Mesendoderm (in vitro differentiated cells): ENCODE measurements around the gene DNAH8.

Source experiments
- DNase-seq: peaks from one replicate; pipeline ENCODE4 v3.0.0; 2013
- H2AK5ac ChIP-seq: 2 replicates; pipeline ENCODE4 v1.6.1; 2013; ENCODE audit warnings: low read length, inconsistent platforms
- H2BK120ac ChIP-seq: 2 replicates; pipeline ENCODE4 v1.6.1; 2013; ENCODE audit warnings: low read depth, mild to moderate bottlenecking, low read length, moderate library complexity, mixed read lengths
- H2BK15ac ChIP-seq: replicated peaks from 2 replicates; pipeline ENCODE4 v1.6.1; 2013; ENCODE audit warnings: low read depth, mild to moderate bottlenecking, moderate library complexity
- H2BK5ac ChIP-seq: 2 replicates; pipeline ENCODE4 v1.6.1; 2013; ENCODE audit warnings: low read length, inconsistent platforms
- H3K18ac ChIP-seq: 2 replicates; pipeline ENCODE4 v1.6.1; 2013; ENCODE audit warnings: mild to moderate bottlenecking, low read length, mixed read lengths
- H3K23ac ChIP-seq: one replicate; pipeline ENCODE4 v1.6.1; 2013; ENCODE audit warnings: low read length
- H3K27ac ChIP-seq: 2 replicates; pipeline ENCODE4 v1.5.1; 2013; ENCODE audit warnings: low read depth, mild to moderate bottlenecking, inconsistent platforms, low read length, moderate library complexity
- H3K27me3 ChIP-seq: 2 replicates; pipeline ENCODE4 v1.6.1; 2013; ENCODE audit warnings: low read length, control low read depth, mild to moderate bottlenecking, inconsistent platforms; ENCODE audit not compliant: insufficient read depth, poor library complexity
- H3K36me3 ChIP-seq: 2 replicates; pipeline ENCODE4 v1.6.1; 2013; ENCODE audit warnings: low read length, inconsistent platforms; ENCODE audit not compliant: control insufficient read depth, insufficient read depth
- H3K4ac ChIP-seq: one replicate; pipeline ENCODE4 v1.6.1; 2013; ENCODE audit warnings: low read depth, mild to moderate bottlenecking, low read length, moderate library complexity
- H3K4me1 ChIP-seq: 2 replicates; pipeline ENCODE4 v1.6.1; 2013; ENCODE audit warnings: low read depth, low read length, inconsistent platforms; ENCODE audit not compliant: control insufficient read depth
- H3K4me2 ChIP-seq: 2 replicates; pipeline ENCODE4 v1.6.1; 2013; ENCODE audit warnings: low read length
- H3K4me3 ChIP-seq: 2 replicates; pipeline ENCODE4 v1.5.1; 2013; ENCODE audit warnings: mild to moderate bottlenecking, low read length
- H3K56ac ChIP-seq: one replicate; pipeline ENCODE4 v1.6.1; 2013; ENCODE audit warnings: low read length
- H3K79me1 ChIP-seq: 2 replicates; pipeline ENCODE4 v1.6.1; 2013; ENCODE audit warnings: low read length, inconsistent platforms
- H3K79me2 ChIP-seq: 2 replicates; pipeline ENCODE4 v1.6.1; 2013; ENCODE audit warnings: mild to moderate bottlenecking, low read length; ENCODE audit not compliant: control insufficient read depth, insufficient read depth
- H3K9ac ChIP-seq: 2 replicates; pipeline ENCODE4 v1.6.1; 2013; ENCODE audit warnings: low read length, inconsistent platforms
- H4K5ac ChIP-seq: one replicate; pipeline ENCODE4 v1.6.1; 2013; ENCODE audit warnings: low read length
- H4K8ac ChIP-seq: one replicate; pipeline ENCODE4 v1.6.1; 2013; ENCODE audit warnings: low read depth, mild to moderate bottlenecking, control low read depth, low read length, moderate library complexity
- WGBS: extraction: QIAGEN DNeasy Blood & Tissue Kit; methylation state at CpG from one replicate; pipeline ENCODE4 v1.1.7; 2013; ENCODE audit warnings: low lambda C conversion rate, missing lambda C conversion rate; ENCODE audit not compliant: insufficient coverage; ENCODE audit errors: extremely low coverage; 5-methylcytosine and 5-hydroxymethylcytosine counted together

Gene DNAH8

GRCh38 chr6:38907264-38907663 is 192.2 kb downstream of the DNAH8 start:
- no peaks in the 10 kb centered on the region for H3K79me2 ChIP-seq
- no peaks in the 10 kb centered on the region for H3K4me1 ChIP-seq
- H2BK120ac ChIP-seq, result no peak overlapping the region
- H3K4me2 ChIP-seq, result no peak overlapping the region
- H3K4me3 ChIP-seq, result no peak overlapping the region
- H3K27me3 ChIP-seq, result no peaks in the 10 kb centered on the region
- no peak overlapping the region for H2BK15ac ChIP-seq
- no peak overlapping the region for H3K23ac ChIP-seq
- H3K9ac ChIP-seq, result no peak overlapping the region
- peak; percentile 76 for DNase-seq
- H2AK5ac ChIP-seq, result no peak overlapping the region
- no peaks in the 10 kb centered on the region for H3K36me3 ChIP-seq
- H3K56ac ChIP-seq, result no peak overlapping the region
- H2BK5ac ChIP-seq, result no peak overlapping the region
- no peak overlapping the region for H3K18ac ChIP-seq
- no peak overlapping the region for H3K27ac ChIP-seq
- H3K79me1 ChIP-seq, result no peaks in the 10 kb centered on the region
- no peak overlapping the region for H4K5ac ChIP-seq
- H3K4ac ChIP-seq, result no peak overlapping the region
- no peak overlapping the region for H4K8ac ChIP-seq

- Histone ChIP-seq H2BK15ac (no peak overlapping the region), H2BK5ac (no peak overlapping the region), H4K8ac (no peak overlapping the region), H3K4me1 (no peaks in the 10 kb centered on the region), H3K23ac (no peak overlapping the region), H3K9ac (no peak overlapping the region), H2BK120ac (peak overlapping the region; percentile 73), H3K4ac (no peak overlapping the region), H3K56ac (no peak overlapping the region), H4K5ac (no peak overlapping the region), H2AK5ac (no peak overlapping the region), H3K4me3 (no peak overlapping the region), H3K18ac (no peak overlapping the region), H3K79me2 (no peaks in the 10 kb centered on the region), H3K4me2 (no peak overlapping the region), H3K79me1 (no peaks in the 10 kb centered on the region), H3K36me3 (no peaks in the 10 kb centered on the region), H3K27me3 (no peaks in the 10 kb centered on the region), H3K27ac (no peak overlapping the region)
- no peak for DNase-seq
- no CpG with 5 or more reads among the region's 6 CpGs for WGBS
Observed at GRCh38 chr6:38909015-38909730, 194.1 kb downstream of the DNAH8 start.

- no CpG with 5 or more reads among the region's 3 CpGs for WGBS
- Histone ChIP-seq H3K56ac (no peak overlapping the region), H3K79me2 (no peaks in the 10 kb centered on the region), H3K79me1 (no peaks in the 10 kb centered on the region), H3K18ac (no peak overlapping the region), H2BK15ac (no peak overlapping the region), H3K9ac (no peak overlapping the region), H2BK120ac (no peak overlapping the region), H2AK5ac (no peak overlapping the region), H3K27ac (no peak overlapping the region), H3K4me3 (no peak overlapping the region), H3K4ac (no peak overlapping the region), H2BK5ac (no peak overlapping the region), H4K8ac (no peak overlapping the region), H3K4me2 (no peak overlapping the region), H3K27me3 (no peaks in the 10 kb centered on the region), H4K5ac (no peak overlapping the region), H3K36me3 (no peaks in the 10 kb centered on the region), H3K4me1 (no peaks in the 10 kb centered on the region), H3K23ac (no peak overlapping the region)
- DNase-seq, result no peak
Observed at GRCh38 chr6:38910207-38910606, 195.1 kb downstream of the DNAH8 start.

GRCh38 chr6:38912378-38912777 is 197.3 kb downstream of the DNAH8 start:
- H3K18ac ChIP-seq, result no peak overlapping the region
- H3K23ac ChIP-seq, result no peak overlapping the region
- no peaks in the 10 kb centered on the region for H3K36me3 ChIP-seq
- no peaks in the 10 kb centered on the region for H3K4me1 ChIP-seq
- no peak overlapping the region for H2AK5ac ChIP-seq
- H3K4me3 ChIP-seq, result no peak overlapping the region
- no peak overlapping the region for H3K4me2 ChIP-seq
- no peak overlapping the region for H4K5ac ChIP-seq
- H3K79me2 ChIP-seq, result no peaks in the 10 kb centered on the region
- H3K27me3 ChIP-seq, result no peaks in the 10 kb centered on the region
- no peak for DNase-seq
- no peaks in the 10 kb centered on the region for H3K79me1 ChIP-seq
- H3K9ac ChIP-seq, result no peak overlapping the region
- H2BK5ac ChIP-seq, result no peak overlapping the region
- no peak overlapping the region for H3K27ac ChIP-seq
- WGBS, result no CpG with 5 or more reads among the region's 2 CpGs
- H2BK120ac ChIP-seq, result no peak overlapping the region
- no peak overlapping the region for H3K4ac ChIP-seq
- H3K56ac ChIP-seq, result no peak overlapping the region
- no peak overlapping the region for H4K8ac ChIP-seq
- peak overlapping the region; percentile 64 for H2BK15ac ChIP-seq

- DNase-seq, result no peak
- Histone ChIP-seq H3K4me1 (peaks cover 3% of the 10 kb centered on the region), H3K4ac (peak overlapping the region; percentile 52), H2BK5ac (no peak overlapping the region), H3K36me3 (no peaks in the 10 kb centered on the region), H3K27ac (no peak overlapping the region), H3K27me3 (no peaks in the 10 kb centered on the region), H3K4me3 (no peak overlapping the region), H3K9ac (no peak overlapping the region), H3K18ac (peak overlapping the region; percentile 51), H4K5ac (no peak overlapping the region), H2BK120ac (no peak overlapping the region), H2BK15ac (peak overlapping the region; percentile 74), H3K79me2 (no peaks in the 10 kb centered on the region), H2AK5ac (no peak overlapping the region), H3K79me1 (no peaks in the 10 kb centered on the region), H3K56ac (no peak overlapping the region), H3K4me2 (no peak overlapping the region), H3K23ac (no peak overlapping the region), H4K8ac (no peak overlapping the region)
- WGBS, result no CpG with 5 or more reads among the region's 2 CpGs
Observed at GRCh38 chr6:38915205-38915925, 200.3 kb downstream of the DNAH8 start.
